Measurements from ENCODE around the gene TRIP13.
"Not testable (repeated sequence)": the region's sequence is repeated elsewhere in the genome, so short reads cannot be mapped to it uniquely, and the experiment has no call there.

Gene TRIP13

GRCh38 chr5:875931-876330, 16.8 kb upstream of the TRIP13 start:
- DNase-seq (ENCODE audit: low spot score) = no peak

GRCh38 chr5:876398-877365, 16.0 kb upstream of the TRIP13 start:
- no peak for DNase-seq (ENCODE audit: low spot score)

DNA sequence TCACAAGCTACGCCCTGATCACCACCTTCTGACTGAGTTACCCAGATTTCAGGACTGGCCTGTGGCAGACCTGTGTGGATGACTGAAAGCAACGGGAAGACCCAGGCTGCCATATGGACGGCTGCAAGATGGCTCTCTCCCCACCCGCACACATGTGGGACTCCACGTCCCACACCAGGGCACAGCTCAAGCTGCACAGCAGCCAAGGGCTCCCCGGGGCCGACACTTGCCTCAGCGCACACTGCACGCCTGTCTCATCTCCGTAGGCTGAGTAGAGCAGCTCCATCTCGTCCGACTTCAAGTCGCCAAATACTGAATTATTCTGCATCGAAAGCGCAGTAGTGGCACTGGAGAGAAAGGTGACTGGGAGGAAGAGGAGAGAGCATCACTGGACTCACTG, 14.6 kb upstream of the TRIP13 start:
- no peak for DNase-seq (ENCODE audit: low spot score)

- DNase-seq (ENCODE audit: low spot score) = not testable (repeated sequence)
These were observed 14.0 kb upstream of the TRIP13 start for GRCh38 chr5:878677-879076.

GRCh38 chr5:880816-881550, 11.7 kb upstream of the TRIP13 start:
- DNase-seq (ENCODE audit: low spot score) = no peak

- DNase-seq (ENCODE audit: low spot score) = no peak
These were observed 11.1 kb upstream of the TRIP13 start for GRCh38 chr5:881551-881935.

DNA sequence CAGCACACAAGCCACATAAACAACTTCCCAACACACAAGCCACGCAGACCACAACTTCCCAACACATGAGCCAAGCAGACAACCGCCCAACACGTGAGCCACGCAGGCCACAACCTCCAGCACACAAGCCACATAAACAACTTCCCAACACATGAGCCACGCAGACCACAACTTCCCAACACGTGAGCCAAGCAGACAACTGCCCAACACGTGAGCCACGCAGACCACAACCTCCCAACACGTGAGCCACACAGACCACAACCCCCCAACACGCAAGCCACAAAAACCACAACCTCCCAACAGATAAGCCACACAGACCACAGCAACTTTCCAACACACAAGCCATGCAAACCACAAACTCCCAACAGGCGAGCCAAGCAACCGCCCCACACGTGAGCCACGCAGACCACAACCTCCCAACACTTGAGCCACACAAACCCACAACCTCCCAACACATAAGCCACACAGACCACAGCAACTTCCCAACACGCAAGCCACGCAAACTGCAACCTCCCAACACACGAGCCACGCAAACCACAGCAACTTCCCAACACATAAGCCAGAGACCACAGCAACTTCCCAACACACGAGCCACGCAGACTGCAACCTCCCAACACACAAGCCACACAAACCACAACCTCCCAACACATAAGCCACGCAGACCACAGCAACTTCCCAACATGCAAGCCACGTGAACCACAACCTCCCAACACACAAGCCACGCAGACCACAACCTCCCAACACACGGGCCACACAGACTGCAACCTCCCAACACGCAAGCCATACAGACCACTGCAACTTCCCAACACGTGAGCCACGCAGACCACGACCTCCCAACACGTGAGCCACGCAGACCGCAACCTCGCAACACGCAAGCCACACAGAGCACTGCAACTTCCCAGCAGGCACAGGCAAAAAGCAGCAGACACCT, 10.2 kb upstream of the TRIP13 start:
- DNase-seq (ENCODE audit: low spot score) = no peak

DNA sequence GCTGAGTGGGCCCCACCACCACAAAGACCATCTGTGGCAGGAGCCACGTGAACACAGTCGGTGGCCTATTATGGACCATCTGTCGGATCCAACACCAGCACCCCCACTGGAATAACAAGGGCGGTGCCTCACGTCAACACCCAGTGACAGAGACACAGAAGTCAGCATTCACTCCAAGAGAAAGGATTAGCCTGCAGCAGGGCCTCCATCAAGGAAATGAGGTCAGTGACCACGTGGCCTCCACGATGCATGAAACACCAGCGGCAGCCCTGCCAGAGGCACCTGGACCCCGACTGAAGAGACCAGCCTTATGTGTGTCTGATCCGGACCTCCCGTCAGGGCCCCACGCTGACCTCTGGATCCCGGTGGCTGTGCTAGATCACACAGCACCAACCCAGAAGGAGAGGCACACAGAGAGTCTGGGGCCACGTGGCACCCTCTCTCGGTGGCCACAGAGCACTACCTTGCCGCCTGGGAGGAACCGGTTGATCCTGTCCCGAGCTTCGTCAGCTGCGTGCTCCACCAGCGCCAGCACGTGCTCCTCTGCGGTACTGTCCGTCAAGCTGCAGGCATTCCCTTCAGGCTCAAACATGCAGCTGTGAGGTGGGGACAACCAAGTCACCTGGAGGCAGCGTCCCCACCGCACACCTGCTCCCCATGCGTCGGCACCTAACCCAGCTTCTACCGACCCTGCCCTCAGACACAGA, 9.1 kb upstream of the TRIP13 start:
- DNase-seq (ENCODE audit: low spot score) = no peak

DNA sequence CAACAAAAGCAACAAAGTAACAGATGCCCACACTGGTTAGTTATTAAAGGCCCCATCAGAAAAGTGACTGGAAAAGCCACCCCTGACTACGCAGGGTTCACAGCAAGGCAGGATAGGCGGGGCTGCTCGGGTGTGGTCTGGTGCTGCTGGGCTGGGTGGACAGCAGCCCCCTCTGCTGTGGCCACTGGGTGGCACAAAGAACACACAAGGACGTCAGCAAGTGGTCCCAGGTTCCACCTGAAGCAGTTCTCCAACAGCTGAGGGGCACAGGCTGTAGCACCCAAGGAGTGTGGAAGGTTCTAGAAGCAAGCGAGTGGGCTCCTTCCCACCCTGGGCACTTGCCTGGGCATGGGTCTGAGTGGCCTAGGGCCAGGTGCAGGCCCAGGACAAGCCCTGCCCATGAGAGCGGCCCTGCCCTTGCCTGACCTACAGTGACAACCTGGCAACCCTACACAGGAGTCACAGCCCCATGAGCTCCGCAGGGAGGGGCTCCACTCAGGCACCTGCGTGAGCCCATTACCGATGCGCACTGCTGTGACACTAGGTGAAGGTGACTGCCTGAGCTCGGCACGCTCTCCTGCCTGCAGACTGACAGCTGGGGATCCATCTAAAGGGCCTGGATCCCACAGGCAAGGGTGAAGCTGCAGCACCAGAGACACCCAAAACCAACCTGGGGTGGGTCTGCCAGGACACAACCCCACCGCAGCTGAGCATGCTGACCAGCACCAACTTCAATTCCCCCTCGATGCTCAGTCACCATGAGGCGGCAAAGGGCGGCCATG, 8.1 kb upstream of the TRIP13 start:
- no peak for DNase-seq (ENCODE audit: low spot score)

DNA sequence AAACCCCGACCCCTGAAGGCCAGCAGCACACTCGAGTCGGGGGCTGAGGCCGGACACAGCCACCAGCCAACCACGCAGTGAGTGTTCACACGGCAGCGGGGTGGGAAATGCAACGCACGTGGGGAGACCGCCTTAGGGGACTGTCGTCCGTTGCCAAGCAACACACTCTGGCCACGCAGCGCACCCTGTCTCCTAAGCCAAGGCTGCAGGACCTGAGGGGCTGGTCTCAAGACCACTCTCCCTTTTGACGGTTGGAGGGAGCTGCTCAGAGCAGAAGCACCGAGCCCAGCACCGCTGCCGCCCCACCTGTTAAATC, 7.6 kb upstream of the TRIP13 start:
- no peak for DNase-seq (ENCODE audit: low spot score)

GRCh38 chr5:885529-885928, 7.2 kb upstream of the TRIP13 start:
- no peak for DNase-seq (ENCODE audit: low spot score)

DNA sequence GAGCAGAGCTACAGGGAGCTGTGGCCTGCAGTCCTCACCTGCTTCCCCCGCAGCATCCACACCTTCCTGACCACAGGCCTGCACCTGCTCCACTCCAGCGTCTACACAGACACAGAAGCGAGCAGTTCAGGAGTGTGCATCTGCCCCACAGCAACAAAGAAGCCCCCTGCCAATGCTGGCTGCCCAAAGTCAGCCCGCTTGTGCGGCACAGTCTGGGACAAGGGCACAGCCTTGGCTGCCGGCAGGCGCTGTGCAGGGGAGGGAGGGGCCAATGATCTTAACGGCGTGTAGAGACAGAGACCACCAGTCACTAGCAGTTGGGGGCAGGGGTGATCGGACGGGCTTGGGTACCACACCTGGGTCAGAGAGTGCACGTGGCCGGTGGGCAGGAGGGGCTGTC, 6.6 kb upstream of the TRIP13 start:
- no peak for DNase-seq (ENCODE audit: low spot score)

- DNase-seq (ENCODE audit: low spot score) = no peak
These were observed 5.9 kb upstream of the TRIP13 start for GRCh38 chr5:886716-887325.

DNA sequence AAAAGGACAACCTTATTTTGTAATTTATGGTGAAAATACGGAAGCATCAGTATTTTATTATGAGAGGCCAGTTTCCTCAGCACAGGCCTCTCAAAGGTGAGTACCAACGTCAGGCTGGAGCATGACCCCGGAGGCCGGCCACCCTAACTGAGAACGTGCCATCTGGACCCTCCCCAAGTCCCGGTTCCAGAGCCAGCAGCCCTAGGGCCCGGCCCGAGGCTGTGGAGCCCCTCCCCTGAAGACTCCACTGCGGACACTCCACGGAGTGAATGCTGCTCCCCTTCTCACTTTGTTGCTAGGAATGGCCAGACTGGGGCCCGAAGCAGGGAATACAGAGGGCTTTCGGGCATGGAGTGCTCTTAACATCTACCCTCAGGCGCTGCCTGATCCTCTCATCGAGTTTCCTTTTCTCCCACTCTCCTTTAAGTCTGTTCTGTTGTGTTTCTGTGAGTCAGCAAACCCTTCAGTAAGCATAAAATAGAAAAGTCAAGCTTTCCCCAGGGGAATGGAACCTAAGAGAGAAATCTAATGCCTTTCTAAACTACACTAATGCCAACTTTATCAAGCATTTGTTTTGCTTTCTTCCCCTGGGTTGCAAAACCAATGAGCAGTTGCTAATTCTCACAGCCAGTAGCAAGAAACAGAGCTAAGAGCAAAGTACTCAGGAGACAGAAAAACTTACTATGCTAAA, 4.6 kb upstream of the TRIP13 start:
- no peak for DNase-seq (ENCODE audit: low spot score)

DNA sequence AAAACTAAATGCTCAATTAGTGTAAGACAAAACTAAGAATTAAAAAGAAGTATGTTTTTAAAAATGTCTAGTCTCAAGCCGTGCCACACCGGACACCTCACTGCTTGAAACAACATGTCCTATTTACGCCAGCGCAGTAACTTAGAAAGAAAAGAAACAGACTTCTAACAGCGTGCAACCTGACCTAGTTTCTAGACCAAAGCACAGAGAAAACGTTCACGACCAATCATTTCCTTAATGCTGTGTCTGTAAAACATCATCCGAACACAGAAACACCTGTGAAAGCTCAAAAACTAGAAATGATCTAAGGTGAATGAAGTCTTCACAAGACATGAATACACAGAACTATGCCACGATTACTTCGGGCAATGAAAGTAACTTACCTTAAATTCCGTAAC, 4.0 kb upstream of the TRIP13 start:
- no peak for DNase-seq (ENCODE audit: low spot score)

- DNase-seq (ENCODE audit: low spot score) = no peak
These were observed 3.5 kb upstream of the TRIP13 start for GRCh38 chr5:889075-889710.

DNA sequence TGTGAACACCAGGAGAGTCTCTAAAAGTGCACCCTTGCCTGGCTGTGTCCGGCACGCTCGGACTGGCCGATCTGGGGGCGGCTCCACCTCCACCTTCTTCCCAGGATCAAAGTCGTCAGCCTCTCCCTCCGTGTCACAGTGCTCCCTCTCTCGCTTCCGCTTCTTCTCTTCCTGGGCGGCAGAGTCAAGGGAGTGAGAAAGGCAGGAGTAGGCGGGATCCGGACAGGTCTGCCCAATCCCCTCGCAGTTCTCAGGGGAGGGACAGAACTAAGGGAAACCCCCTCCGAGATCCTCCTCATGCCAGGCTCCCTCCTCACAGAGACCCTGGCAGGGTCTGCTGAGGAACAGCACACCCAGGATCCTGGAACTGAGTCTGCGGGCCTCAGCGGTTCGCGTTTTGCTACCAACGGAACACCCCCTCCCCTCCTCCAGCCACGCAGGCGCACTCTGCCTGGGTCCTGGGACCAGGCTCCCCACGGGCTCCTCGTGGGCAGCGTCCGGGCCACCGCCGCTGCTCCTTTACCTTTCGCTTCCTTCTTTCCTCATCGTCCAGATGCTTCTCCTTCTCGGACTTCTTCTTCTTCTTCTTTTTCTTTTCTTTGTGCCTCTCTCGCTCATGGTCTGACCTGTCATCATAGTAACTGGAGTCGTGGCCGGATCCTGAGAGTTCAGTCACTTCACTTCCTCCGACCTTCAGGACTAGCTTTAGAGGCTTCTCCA, 1.4 kb upstream of the TRIP13 start:
- no peak for DNase-seq (ENCODE audit: low spot score)

GRCh38 chr5:891837-892393, 769 bp upstream of the TRIP13 start:
- peak; percentile 8 for DNase-seq (ENCODE audit: low spot score)

All from hematopoietic multipotent progenitor cell treated with erythropoietin and hydrocortisone succinate and interleukin-3 and kit ligand, for 17 days (in vitro differentiated cells).